ENCODE measurements around the gene FREM2.

Gene FREM2

GRCh38 chr13:38767506-38768265, 80.8 kb downstream of the FREM2 start:
- peak; percentile 57 to 89 for DNase-seq

GRCh38 chr13:38769526-38769925, 82.6 kb downstream of the FREM2 start:
- no peak for DNase-seq

DNA sequence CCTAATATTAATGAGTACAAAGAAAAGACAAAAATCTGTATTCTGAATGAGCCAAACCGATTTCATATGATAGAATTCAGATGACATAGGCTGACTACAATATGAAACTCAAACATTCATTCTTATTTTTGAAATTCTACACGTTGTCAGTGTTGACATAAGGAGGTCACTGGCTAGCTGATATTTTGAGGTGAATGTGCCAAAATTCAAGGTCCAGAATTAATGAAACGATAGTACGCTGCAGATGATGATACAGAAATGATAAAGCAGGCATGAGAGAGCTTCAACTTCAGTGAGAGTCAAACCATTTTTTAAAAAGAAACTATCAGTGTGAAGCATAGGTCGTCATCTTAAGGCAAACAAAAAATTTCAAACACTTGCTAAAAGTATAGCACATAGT, 88.2 kb downstream of the FREM2 start:
- DNase-seq: no peak

DNA sequence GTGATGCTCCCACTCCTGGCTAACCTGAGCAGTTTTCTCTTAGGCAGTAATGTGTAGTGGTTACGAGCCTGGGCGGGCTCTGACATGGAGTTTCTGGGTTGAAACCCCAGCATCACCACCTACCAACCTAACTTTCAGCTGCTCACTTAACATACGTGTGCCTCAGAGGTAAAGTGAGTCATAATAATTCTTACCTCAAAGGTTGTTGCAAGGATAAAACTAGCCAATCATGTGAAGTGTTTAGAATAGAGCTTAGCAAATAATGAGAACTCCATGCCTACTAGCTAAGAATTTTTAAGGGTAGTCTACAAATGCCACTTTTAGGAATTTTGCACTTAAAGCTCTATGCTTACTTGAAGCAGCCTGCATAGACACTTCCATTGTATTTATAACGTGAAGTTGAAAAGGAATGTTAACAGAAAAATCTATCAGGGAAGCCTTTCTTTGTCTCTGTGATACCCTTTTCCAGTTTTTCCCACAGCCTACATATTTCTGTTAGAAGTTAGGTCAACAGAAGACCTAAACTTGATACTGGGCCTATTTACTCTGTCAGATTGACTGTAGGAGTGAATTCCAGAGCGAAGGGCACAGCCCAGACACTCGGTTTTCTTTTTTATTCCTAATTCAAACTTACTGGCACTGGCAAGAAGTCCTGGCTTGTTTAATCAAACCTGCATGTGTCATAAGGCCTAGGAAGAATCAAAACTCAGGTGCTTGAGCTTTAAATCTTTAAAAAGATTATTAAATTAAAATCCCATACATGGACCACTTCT, 90.7 kb downstream of the FREM2 start:
- no peak for DNase-seq

- no peak for DNase-seq
These were observed 94.7 kb downstream of the FREM2 start for GRCh38 chr13:38781539-38781938.

DNA sequence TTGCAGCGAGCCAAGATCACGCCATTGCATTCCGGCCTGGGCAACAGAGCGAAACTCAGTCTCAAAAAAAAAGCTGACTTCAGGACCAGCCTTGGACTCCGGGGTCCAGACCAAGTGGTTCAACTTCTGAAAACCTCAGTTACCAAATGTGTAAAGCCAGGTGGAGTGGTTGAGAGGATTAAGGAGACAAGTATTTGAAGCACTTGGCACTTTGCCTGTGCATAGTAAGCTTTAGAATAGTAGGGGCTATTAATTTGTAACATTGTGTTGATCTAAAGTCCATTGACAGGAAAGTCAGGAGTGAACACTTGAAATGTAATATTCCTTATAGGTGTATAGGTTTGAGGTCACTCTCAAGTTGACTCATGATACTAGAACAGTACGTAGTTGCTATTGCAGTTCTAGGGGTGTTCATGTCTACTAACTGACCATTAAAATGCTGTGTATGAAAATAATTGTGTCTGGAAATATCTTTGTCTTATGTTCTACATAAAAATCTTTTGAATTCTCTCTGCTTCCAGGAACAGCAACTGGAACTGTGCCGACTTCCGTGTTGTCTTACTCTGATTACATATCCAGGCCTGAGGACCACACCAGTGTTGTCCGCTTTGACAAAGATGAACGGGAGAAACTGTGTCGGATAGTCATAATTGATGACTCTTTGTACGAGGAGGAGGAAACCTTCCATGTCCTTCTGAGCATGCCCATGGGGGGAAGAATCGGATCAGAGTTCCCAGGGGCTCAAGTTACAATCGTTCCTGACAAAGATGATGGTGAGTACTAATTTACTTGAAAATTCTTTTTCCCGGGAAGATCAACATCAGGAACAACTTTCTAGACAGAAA, 97.4 kb downstream of the FREM2 start:
- DNase-seq: no peak

DNA sequence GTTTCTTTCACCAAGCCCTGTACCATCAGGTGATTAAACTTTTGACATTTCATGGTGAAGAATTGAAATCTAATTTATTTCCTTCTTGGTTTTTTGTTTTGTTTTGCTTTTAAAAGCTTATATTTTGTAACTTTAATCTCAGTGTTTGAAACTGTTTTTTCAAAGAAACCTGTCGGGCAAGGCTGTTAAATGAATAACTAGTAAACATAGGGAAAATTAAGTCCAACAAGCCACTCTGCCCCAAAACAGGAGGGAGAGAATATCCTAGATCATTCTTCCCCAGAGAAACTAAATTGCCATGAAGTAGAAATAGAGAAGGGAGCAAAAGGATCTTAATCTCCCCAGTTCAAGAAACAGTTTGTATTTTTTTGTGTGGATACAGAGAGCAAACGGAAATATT, 98.2 kb downstream of the FREM2 start:
- DNase-seq: no peak

GRCh38 chr13:38785490-38785889, 98.6 kb downstream of the FREM2 start:
- DNase-seq: no peak

DNA sequence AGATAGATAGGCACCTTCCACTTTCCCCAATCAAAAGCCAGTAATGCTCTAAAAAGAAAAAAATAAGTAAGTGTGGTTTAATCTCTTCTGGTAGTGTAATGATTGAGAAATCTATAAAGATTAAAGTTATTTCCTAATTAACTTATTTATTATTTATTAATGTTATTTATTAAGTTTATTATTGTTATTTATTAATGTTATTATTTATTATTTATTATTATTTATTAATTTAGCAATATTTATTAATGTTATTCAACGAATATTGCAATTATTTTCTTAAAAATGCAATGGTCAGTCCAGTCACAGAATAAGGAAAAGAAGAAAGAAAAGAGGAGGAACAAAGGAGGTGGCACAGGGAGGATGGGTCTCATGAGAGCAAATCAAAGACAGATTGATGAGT, 100.7 kb downstream of the FREM2 start:
- no peak for DNase-seq

DNA sequence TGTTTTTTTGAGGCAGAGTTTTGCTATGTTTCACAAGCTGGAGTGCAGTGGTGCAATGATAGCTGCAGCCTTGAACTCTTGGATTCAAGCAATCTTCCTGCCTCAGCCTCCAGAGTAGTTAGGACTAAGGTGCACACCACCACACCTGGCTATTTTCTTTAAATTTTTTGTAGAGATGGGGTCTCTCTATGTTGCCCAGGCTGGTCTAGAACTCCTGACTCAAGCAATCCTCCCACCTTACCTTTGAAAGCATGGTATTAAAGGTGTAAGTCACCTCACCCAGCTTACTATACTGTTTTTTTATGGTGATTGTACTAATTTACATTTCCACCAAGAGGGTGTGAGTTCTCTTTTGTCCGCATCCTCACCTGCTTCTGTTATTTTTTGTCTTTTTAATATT, 110.0 kb downstream of the FREM2 start:
- no peak for DNase-seq

GRCh38 chr13:38803531-38803930, 116.7 kb downstream of the FREM2 start:
- DNase-seq: no peak

GRCh38 chr13:38804061-38804460, 117.2 kb downstream of the FREM2 start:
- DNase-seq: no peak

- DNase-seq: peak in 1 of 2 donors; percentile 38
These were observed 117.7 kb downstream of the FREM2 start for GRCh38 chr13:38804536-38804935.

GRCh38 chr13:38814331-38814730, 127.5 kb downstream of the FREM2 start:
- DNase-seq: no peak

DNA sequence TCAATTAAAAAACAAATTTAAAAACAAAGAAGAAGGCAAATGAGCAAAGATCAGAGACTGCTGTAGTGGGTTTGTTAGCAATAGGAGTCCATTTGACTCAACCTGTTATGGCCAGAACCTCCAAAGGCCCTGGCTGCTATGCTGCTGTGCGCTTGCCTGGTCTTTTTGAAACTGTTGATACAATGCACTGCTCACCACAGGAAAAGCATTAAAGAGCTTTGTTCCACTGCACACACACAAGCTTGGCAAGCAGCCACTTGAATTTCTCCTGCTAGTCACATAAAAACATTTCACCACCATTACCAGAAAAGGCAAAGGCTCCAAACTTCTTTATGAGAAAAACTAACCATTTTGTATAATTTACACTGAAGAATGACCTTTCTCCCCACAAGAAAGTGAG, 132.2 kb downstream of the FREM2 start:
- peak; percentile 25 to 34 for DNase-seq

- DNase-seq: no peak
These were observed 132.7 kb downstream of the FREM2 start for GRCh38 chr13:38819596-38819995.

- DNase-seq: peak; percentile 74 to 91
These were observed 135.1 kb downstream of the FREM2 start for GRCh38 chr13:38821770-38822551.

DNA sequence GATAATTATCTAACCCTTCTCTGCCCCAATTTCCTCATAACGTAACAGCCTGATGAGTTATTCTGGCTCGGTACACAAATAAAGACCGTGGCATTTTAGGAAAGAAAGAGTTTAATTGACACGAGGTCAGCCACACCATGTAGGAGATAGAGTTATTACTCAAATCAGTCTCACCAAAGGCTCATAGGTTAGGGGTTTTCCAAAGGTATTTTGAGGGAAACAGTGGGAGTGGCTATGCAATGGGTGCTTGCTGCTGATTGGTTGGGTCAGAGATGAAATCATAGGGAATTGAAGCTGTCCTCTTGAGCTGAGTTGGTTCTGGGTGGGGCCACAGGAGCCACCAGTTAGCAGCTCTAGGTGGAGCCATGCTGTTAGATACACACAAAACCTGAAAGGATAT, 137.5 kb downstream of the FREM2 start:
- DNase-seq: no peak

DNA sequence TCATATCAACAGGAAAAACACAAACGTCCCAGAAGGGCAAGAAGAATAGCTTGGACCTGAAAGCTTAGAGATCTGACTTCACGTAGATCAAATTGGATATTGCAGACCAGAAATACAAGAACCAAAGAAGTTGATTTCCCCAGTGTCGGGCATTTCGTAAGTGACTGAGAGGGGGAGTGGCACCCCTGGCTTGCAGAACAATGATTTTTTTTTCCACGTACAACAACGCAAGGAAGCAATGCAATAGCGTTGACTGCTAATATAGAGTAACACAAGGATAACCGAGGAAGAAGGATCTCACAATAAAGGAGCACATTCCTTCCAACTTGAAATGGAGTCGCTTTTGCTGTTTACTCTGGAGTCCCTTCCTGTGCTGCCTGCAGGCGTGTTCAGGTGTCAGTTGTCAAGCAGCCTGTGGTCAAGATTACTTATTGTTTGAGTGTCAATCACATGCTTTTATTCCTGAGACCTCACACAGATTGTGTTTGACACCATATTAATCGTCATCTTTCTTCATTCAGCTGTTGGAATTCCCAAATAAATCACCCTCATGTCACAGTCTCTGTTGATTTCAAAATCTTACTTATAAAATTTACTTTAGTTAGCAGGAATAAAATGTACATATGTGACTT, 139.4 kb downstream of the FREM2 start:
- DNase-seq: no peak

- no peak for DNase-seq
These were observed 143.7 kb downstream of the FREM2 start for GRCh38 chr13:38830442-38831045.

- DNase-seq: no peak
These were observed 157.7 kb downstream of the FREM2 start for GRCh38 chr13:38844581-38844980.

GRCh38 chr13:38848360-38848759, 161.5 kb downstream of the FREM2 start:
- no peak for DNase-seq
